ENCODE data around the gene PLD1. TPM values are rescaled to one million over a fixed set of nuclear protein-coding genes. Genes with fewer than 3 reads are reported as not detected.

PLD1 gene
- total RNA-seq, 1 donor from 2014 or later: 29.1 TPM

DNA sequence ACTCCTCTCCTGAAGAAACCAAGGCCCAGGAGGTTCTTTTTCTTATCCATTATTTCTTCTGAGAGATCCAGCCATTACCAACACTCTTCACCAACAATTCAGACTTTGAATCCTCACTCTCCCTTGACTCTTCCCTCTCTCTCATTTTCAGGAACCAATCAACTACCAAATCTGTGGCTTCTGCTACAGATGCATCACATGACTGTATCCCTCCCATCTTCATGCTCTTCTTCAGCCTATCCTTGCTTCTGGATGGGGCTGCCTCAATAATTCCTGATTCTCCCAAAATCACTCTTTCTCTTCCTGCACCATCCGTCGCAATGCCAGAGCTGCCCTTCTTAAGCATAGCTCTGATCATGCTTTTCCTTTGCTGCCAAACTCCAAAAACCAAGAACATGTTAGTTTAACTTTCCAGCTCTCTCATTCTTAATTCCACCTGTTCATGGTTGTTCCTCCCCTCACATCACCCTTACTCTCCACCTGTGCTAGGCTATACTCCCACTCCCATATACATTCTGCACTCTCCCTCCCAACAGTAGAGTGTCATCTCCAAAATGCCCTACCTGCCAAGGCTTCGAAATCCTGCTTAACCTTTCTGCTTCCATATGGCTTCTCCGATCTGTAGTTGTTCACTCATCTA, 13.5 kb downstream of the PLD1 start:
- Mint-ChIP-seq H3K4me3 (no peak overlapping the region), H3K27ac (no peak overlapping the region), H3K36me3 (no peaks in the 10 kb centered on the region), H3K27me3 (ENCODE audit: low read depth) (no peaks in the 10 kb centered on the region), H3K4me1 (peaks cover 10% of the 10 kb centered on the region), H3K9me3 (no peaks in the 10 kb centered on the region)
- TF ChIP-seq, protein P1, sequence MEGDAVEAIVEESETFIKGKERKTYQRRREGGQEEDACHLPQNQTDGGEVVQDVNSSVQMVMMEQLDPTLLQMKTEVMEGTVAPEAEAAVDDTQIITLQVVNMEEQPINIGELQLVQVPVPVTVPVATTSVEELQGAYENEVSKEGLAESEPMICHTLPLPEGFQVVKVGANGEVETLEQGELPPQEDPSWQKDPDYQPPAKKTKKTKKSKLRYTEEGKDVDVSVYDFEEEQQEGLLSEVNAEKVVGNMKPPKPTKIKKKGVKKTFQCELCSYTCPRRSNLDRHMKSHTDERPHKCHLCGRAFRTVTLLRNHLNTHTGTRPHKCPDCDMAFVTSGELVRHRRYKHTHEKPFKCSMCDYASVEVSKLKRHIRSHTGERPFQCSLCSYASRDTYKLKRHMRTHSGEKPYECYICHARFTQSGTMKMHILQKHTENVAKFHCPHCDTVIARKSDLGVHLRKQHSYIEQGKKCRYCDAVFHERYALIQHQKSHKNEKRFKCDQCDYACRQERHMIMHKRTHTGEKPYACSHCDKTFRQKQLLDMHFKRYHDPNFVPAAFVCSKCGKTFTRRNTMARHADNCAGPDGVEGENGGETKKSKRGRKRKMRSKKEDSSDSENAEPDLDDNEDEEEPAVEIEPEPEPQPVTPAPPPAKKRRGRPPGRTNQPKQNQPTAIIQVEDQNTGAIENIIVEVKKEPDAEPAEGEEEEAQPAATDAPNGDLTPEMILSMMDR (IDR thresholded peaks at IDR 0.05; ENCODE audit: unreplicated experiment): no peak
- DNase-seq (ENCODE audit: low spot score in 2 of 2, unreplicated experiment in 2 of 2): no peak

DNA sequence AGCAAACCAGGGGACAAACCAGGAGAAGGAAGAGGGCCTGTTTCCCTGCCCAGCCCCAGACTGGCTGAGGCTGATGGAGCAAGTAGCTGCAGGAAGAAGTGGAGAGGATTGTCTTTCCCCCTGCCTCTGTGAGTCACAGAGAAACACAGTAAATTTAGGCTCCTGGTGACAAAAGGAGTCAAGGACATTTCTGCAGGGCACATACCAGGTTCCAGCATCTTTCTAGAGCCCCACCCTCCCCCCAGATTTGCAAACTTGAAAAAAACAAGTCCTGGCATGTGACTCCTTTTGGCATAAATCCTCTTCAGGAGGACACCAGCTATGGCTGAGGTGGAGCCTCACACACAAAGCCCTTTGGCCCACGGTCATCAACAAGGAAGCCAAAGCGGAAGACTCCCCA, 17.8 kb downstream of the PLD1 start:
- Mint-ChIP-seq H3K4me1 (peaks cover 31% of the 10 kb centered on the region), H3K27me3 (ENCODE audit: low read depth) (no peaks in the 10 kb centered on the region), H3K36me3 (peaks cover 3% of the 10 kb centered on the region), H3K27ac (no peak overlapping the region), H3K9me3 (no peaks in the 10 kb centered on the region), H3K4me3 (no peak overlapping the region)
- DNase-seq (ENCODE audit: low spot score in 2 of 2, unreplicated experiment in 2 of 2): no peak
- TF ChIP-seq, protein P1 (IDR thresholded peaks at IDR 0.05; ENCODE audit: unreplicated experiment): no peak

GRCh38 chr3:171791692-171792076, 18.6 kb downstream of the PLD1 start:
- Mint-ChIP-seq H3K4me3 (no peak overlapping the region), H3K27ac (no peak overlapping the region), H3K4me1 (peaks cover 31% of the 10 kb centered on the region), H3K9me3 (peaks cover 7% of the 10 kb centered on the region), H3K27me3 (ENCODE audit: low read depth) (no peaks in the 10 kb centered on the region), H3K36me3 (peaks cover 10% of the 10 kb centered on the region)
- TF ChIP-seq, protein P1 (IDR thresholded peaks at IDR 0.05; ENCODE audit: unreplicated experiment): no peak
- no peak for DNase-seq (ENCODE audit: low spot score in 2 of 2, unreplicated experiment in 2 of 2)

DNA sequence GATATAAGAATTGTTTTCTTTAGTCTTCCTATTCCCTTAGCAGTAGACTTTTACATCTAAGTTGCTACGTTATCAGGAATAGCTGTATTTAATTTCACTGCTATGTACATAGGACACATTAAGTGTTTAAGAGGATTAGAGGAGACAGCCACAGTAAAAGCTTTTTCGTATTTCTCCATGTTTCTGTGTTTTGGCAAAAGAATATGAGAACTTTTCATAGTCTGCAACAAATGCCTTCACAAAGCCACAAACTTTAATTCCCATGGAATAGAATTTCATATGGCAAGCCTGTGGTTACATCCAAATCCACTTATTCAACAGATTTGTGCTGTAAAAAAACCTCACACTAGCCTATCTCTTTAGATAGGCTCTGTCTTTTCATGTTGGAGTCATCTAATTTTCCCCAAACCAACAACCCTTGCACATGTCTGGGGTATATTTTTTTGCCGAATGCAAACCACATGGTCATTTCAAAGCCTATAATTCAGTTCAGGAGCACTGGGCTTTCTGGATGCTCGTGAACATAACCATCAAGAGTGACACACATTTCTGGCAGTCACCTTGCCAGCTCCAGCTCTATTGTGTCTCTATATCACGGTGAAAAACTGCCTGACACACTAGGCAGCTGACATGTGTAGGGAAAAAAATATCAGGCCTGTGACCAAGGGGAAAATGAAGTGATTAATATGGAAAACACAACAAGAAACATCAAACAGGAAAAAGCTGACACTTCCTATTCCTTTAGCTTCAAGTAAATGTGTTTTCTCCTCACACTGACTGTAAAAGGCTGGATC, 19.2 kb downstream of the PLD1 start:
- Mint-ChIP-seq H3K27ac (no peak overlapping the region), H3K9me3 (peaks cover 8% of the 10 kb centered on the region), H3K36me3 (peaks cover 11% of the 10 kb centered on the region), H3K4me3 (no peak overlapping the region), H3K27me3 (ENCODE audit: low read depth) (no peaks in the 10 kb centered on the region), H3K4me1 (peaks cover 31% of the 10 kb centered on the region)
- DNase-seq (ENCODE audit: low spot score in 2 of 2, unreplicated experiment in 2 of 2): no peak
- TF ChIP-seq, protein P1 (IDR thresholded peaks at IDR 0.05; ENCODE audit: unreplicated experiment): no peak

- peaks cover 31% of the 10 kb centered on the region for H3K4me1 Mint-ChIP-seq
- peaks cover 11% of the 10 kb centered on the region for H3K36me3 Mint-ChIP-seq
- H3K27me3 Mint-ChIP-seq (ENCODE audit: low read depth): no peaks in the 10 kb centered on the region
- TF ChIP-seq, protein P1 (IDR thresholded peaks at IDR 0.05; ENCODE audit: unreplicated experiment): no peak
- H3K27ac Mint-ChIP-seq: no peak overlapping the region
- DNase-seq (ENCODE audit: low spot score in 2 of 2, unreplicated experiment in 2 of 2): no peak
- no peak overlapping the region for H3K4me3 Mint-ChIP-seq
- peaks cover 8% of the 10 kb centered on the region for H3K9me3 Mint-ChIP-seq
These were observed 19.7 kb downstream of the PLD1 start for GRCh38 chr3:171790574-171790897.

Measured in mesothelial cell of epicardium (in vitro differentiated cells).